ENCODE results near the gene ATP6V1E1.
A peak's percentile ranks its signal among the peaks of the same experiment; 100 is the strongest.
"Not testable (repeated sequence)": the region's sequence is repeated elsewhere in the genome, so short reads cannot be mapped to it uniquely, and the experiment has no call there.

The ATP6V1E1 gene

GRCh38 chr22:17628406-17629172 is at the start of gene ATP6V1E1:
TSS of gene ATP6V1E1 (minus strand) at chr22:17628749. CDS start at chr22:17628635, 114 bp downstream.
- Histone ChIP-seq H3K36me3 (ENCODE audit: control insufficient read depth, low read depth, low read length) (no peaks in the 10 kb centered on the region), H3K9ac (ENCODE audit: low read length) (peak within 1 kb of the TSS; percentile 88), H3K4me1 (ENCODE audit: control insufficient read depth, low read depth, low read length) (no peaks in the 10 kb centered on the region)

GRCh38 chr22:17675584-17675983 is 47.0 kb upstream of the ATP6V1E1 start:
- no peaks in the 10 kb centered on the region for H3K36me3 ChIP-seq (ENCODE audit: control insufficient read depth, low read depth, low read length)
- no peak overlapping the region for H3K9ac ChIP-seq (ENCODE audit: low read length)
- H3K27ac ChIP-seq (ENCODE audit: low read length), result no peak overlapping the region
- H3K4me3 ChIP-seq (ENCODE audit: low read length), result no peak overlapping the region
- H3K27me3 ChIP-seq (ENCODE audit: control insufficient read depth, insufficient read depth, low read length), result no peaks in the 10 kb centered on the region
- peaks cover 8% of the 10 kb centered on the region for H3K4me1 ChIP-seq (ENCODE audit: control insufficient read depth, low read depth, low read length)
- no peaks in the 10 kb centered on the region for H3K9me3 ChIP-seq (ENCODE audit: control insufficient read depth, low read depth, low read length)

More at GRCh38 chr22:17628406-17629172, at the start of gene ATP6V1E1:
- H3K27me3 ChIP-seq (ENCODE audit: control insufficient read depth, insufficient read depth, low read length), result no peaks in the 10 kb centered on the region
- H3K9me3 ChIP-seq (ENCODE audit: control insufficient read depth, low read depth, low read length), result no peaks in the 10 kb centered on the region
- peak within 1 kb of the TSS; percentile 58 for H3K27ac ChIP-seq (ENCODE audit: low read length)
- H3K4me3 ChIP-seq (ENCODE audit: low read length), result peak within 1 kb of the TSS; percentile 92

GRCh38 chr22:17674152-17674551 is 45.6 kb upstream of the ATP6V1E1 start:
- Histone ChIP-seq H3K27ac (ENCODE audit: low read length) (no peak overlapping the region), H3K36me3 (ENCODE audit: control insufficient read depth, low read depth, low read length) (no peaks in the 10 kb centered on the region), H3K4me3 (ENCODE audit: low read length) (no peak overlapping the region), H3K9ac (ENCODE audit: low read length) (no peak overlapping the region), H3K4me1 (ENCODE audit: control insufficient read depth, low read depth, low read length) (peaks cover 8% of the 10 kb centered on the region), H3K9me3 (ENCODE audit: control insufficient read depth, low read depth, low read length) (no peaks in the 10 kb centered on the region), H3K27me3 (ENCODE audit: control insufficient read depth, insufficient read depth, low read length) (no peaks in the 10 kb centered on the region)

GRCh38 chr22:17672417-17672991 is 44.0 kb upstream of the ATP6V1E1 start:
- Histone ChIP-seq H3K4me1 (ENCODE audit: control insufficient read depth, low read depth, low read length) (no peaks in the 10 kb centered on the region), H3K4me3 (ENCODE audit: low read length) (no peak overlapping the region), H3K9ac (ENCODE audit: low read length) (no peak overlapping the region), H3K9me3 (ENCODE audit: control insufficient read depth, low read depth, low read length) (no peaks in the 10 kb centered on the region), H3K27ac (ENCODE audit: low read length) (no peak overlapping the region), H3K27me3 (ENCODE audit: control insufficient read depth, insufficient read depth, low read length) (no peaks in the 10 kb centered on the region), H3K36me3 (ENCODE audit: control insufficient read depth, low read depth, low read length) (no peaks in the 10 kb centered on the region)

- H3K27me3 ChIP-seq (ENCODE audit: control insufficient read depth, insufficient read depth, low read length); H3K9me3 ChIP-seq (ENCODE audit: control insufficient read depth, low read depth, low read length); H3K9ac ChIP-seq (ENCODE audit: low read length); H3K36me3 ChIP-seq (ENCODE audit: control insufficient read depth, low read depth, low read length); H3K27ac ChIP-seq (ENCODE audit: low read length); H3K4me3 ChIP-seq (ENCODE audit: low read length); H3K4me1 ChIP-seq (ENCODE audit: control insufficient read depth, low read depth, low read length): not testable (repeated sequence)
Observed at GRCh38 chr22:17671521-17672092, 43.1 kb upstream of the ATP6V1E1 start.

GRCh38 chr22:17665854-17666253 is 37.3 kb upstream of the ATP6V1E1 start:
- H3K4me3 ChIP-seq (ENCODE audit: low read length), result no peak overlapping the region
- peaks cover 7% of the 10 kb centered on the region for H3K9me3 ChIP-seq (ENCODE audit: control insufficient read depth, low read depth, low read length)
- H3K9ac ChIP-seq (ENCODE audit: low read length), result no peak overlapping the region
- H3K4me1 ChIP-seq (ENCODE audit: control insufficient read depth, low read depth, low read length), result no peaks in the 10 kb centered on the region
- H3K36me3 ChIP-seq (ENCODE audit: control insufficient read depth, low read depth, low read length), result peaks cover 7% of the 10 kb centered on the region
- no peak overlapping the region for H3K27ac ChIP-seq (ENCODE audit: low read length)
- no peaks in the 10 kb centered on the region for H3K27me3 ChIP-seq (ENCODE audit: control insufficient read depth, insufficient read depth, low read length)

GRCh38 chr22:17665248-17665647 is 36.7 kb upstream of the ATP6V1E1 start:
- Histone ChIP-seq H3K9me3 (ENCODE audit: control insufficient read depth, low read depth, low read length) (peaks cover 7% of the 10 kb centered on the region), H3K9ac (ENCODE audit: low read length) (no peak overlapping the region), H3K27me3 (ENCODE audit: control insufficient read depth, insufficient read depth, low read length) (no peaks in the 10 kb centered on the region), H3K4me1 (ENCODE audit: control insufficient read depth, low read depth, low read length) (no peaks in the 10 kb centered on the region), H3K4me3 (ENCODE audit: low read length) (no peak overlapping the region), H3K27ac (ENCODE audit: low read length) (no peak overlapping the region), H3K36me3 (ENCODE audit: control insufficient read depth, low read depth, low read length) (peaks cover 7% of the 10 kb centered on the region)

GRCh38 chr22:17664414-17665055 is 36.0 kb upstream of the ATP6V1E1 start:
- Histone ChIP-seq H3K36me3 (ENCODE audit: control insufficient read depth, low read depth, low read length) (peaks cover 7% of the 10 kb centered on the region), H3K27ac (ENCODE audit: low read length) (no peak overlapping the region)

GRCh38 chr22:17656870-17657395 is 28.4 kb upstream of the ATP6V1E1 start:
- H3K4me1 ChIP-seq (ENCODE audit: control insufficient read depth, low read depth, low read length), result no peaks in the 10 kb centered on the region
- no peak overlapping the region for H3K4me3 ChIP-seq (ENCODE audit: low read length)
- H3K9me3 ChIP-seq (ENCODE audit: control insufficient read depth, low read depth, low read length), result no peaks in the 10 kb centered on the region
- no peak overlapping the region for H3K27ac ChIP-seq (ENCODE audit: low read length)
- H3K36me3 ChIP-seq (ENCODE audit: control insufficient read depth, low read depth, low read length), result no peaks in the 10 kb centered on the region
- no peaks in the 10 kb centered on the region for H3K27me3 ChIP-seq (ENCODE audit: control insufficient read depth, insufficient read depth, low read length)
- no peak overlapping the region for H3K9ac ChIP-seq (ENCODE audit: low read length)

More at GRCh38 chr22:17664414-17665055, 36.0 kb upstream of the ATP6V1E1 start:
- H3K27me3 ChIP-seq (ENCODE audit: control insufficient read depth, insufficient read depth, low read length), result no peaks in the 10 kb centered on the region
- no peak overlapping the region for H3K9ac ChIP-seq (ENCODE audit: low read length)
- H3K9me3 ChIP-seq (ENCODE audit: control insufficient read depth, low read depth, low read length), result peaks cover 7% of the 10 kb centered on the region
- H3K4me3 ChIP-seq (ENCODE audit: low read length), result no peak overlapping the region
- H3K4me1 ChIP-seq (ENCODE audit: control insufficient read depth, low read depth, low read length), result no peaks in the 10 kb centered on the region

- H3K27me3 ChIP-seq (ENCODE audit: control insufficient read depth, insufficient read depth, low read length), result no peaks in the 10 kb centered on the region
- no peaks in the 10 kb centered on the region for H3K36me3 ChIP-seq (ENCODE audit: control insufficient read depth, low read depth, low read length)
- no peak overlapping the region for H3K9ac ChIP-seq (ENCODE audit: low read length)
- no peaks in the 10 kb centered on the region for H3K4me1 ChIP-seq (ENCODE audit: control insufficient read depth, low read depth, low read length)
- H3K4me3 ChIP-seq (ENCODE audit: low read length), result no peak overlapping the region
- no peaks in the 10 kb centered on the region for H3K9me3 ChIP-seq (ENCODE audit: control insufficient read depth, low read depth, low read length)
- no peak overlapping the region for H3K27ac ChIP-seq (ENCODE audit: low read length)
Observed at GRCh38 chr22:17655289-17655688, 26.7 kb upstream of the ATP6V1E1 start.

GRCh38 chr22:17648569-17648968 is 20.0 kb upstream of the ATP6V1E1 start:
- H3K4me1 ChIP-seq (ENCODE audit: control insufficient read depth, low read depth, low read length), result no peaks in the 10 kb centered on the region
- no peaks in the 10 kb centered on the region for H3K27me3 ChIP-seq (ENCODE audit: control insufficient read depth, insufficient read depth, low read length)
- no peak overlapping the region for H3K4me3 ChIP-seq (ENCODE audit: low read length)
- H3K9ac ChIP-seq (ENCODE audit: low read length), result no peak overlapping the region
- no peak overlapping the region for H3K27ac ChIP-seq (ENCODE audit: low read length)
- H3K36me3 ChIP-seq (ENCODE audit: control insufficient read depth, low read depth, low read length), result no peaks in the 10 kb centered on the region
- H3K9me3 ChIP-seq (ENCODE audit: control insufficient read depth, low read depth, low read length), result no peaks in the 10 kb centered on the region

All from iPS-18a (cell line).